T-helper 9 cell (primary cell): Measurements from ENCODE around the gene ARPC1A.
"Not testable (repeated sequence)": the region's sequence is repeated elsewhere in the genome, so short reads cannot be mapped to it uniquely, and the experiment has no call there.

Experiments used
- DNase-seq: peaks from one replicate; pipeline ENCODE4 v3.0.0-alpha.2; 2020

The ARPC1A gene

GRCh38 chr7:99322659-99323058 lies 3.0 kb upstream of the ARPC1A start:
- not testable (repeated sequence) for DNase-seq

GRCh38 chr7:99324559-99324958 lies 1.1 kb upstream of the ARPC1A start:
- no peak for DNase-seq

- DNase-seq, result no peak
These were observed 651 bp upstream of the ARPC1A start for GRCh38 chr7:99325001-99325493.

GRCh38 chr7:99326408-99326782 lies 697 bp downstream of the ARPC1A start:
- DNase-seq, result no peak

- DNase-seq, result not testable (repeated sequence)
These were observed 4.7 kb downstream of the ARPC1A start for GRCh38 chr7:99330314-99330961.

- DNase-seq, result no peak
These were observed 5.3 kb downstream of the ARPC1A start for GRCh38 chr7:99331002-99331401.

GRCh38 chr7:99339595-99339994 lies 13.9 kb downstream of the ARPC1A start:
- DNase-seq, result no peak

- DNase-seq, result no peak
These were observed 15.0 kb downstream of the ARPC1A start for GRCh38 chr7:99340659-99341058.

- DNase-seq, result no peak
These were observed 18.5 kb downstream of the ARPC1A start for GRCh38 chr7:99344061-99344647.

GRCh38 chr7:99350641-99351040 lies 24.9 kb downstream of the ARPC1A start:
- DNase-seq, result not testable (repeated sequence)

GRCh38 chr7:99352247-99352646 lies 26.5 kb downstream of the ARPC1A start:
- DNase-seq, result no peak

GRCh38 chr7:99355098-99355497 lies 29.4 kb downstream of the ARPC1A start:
- DNase-seq, result no peak

GRCh38 chr7:99357701-99358490 lies 32.2 kb downstream of the ARPC1A start:
- DNase-seq, result no peak

- not testable (repeated sequence) for DNase-seq
These were observed 32.8 kb downstream of the ARPC1A start for GRCh38 chr7:99358521-99358920.

- no peak for DNase-seq
These were observed 33.9 kb downstream of the ARPC1A start for GRCh38 chr7:99359465-99360154.

GRCh38 chr7:99362801-99363200 lies 37.1 kb downstream of the ARPC1A start:
- DNase-seq, result no peak

GRCh38 chr7:99363286-99363685 lies 37.6 kb downstream of the ARPC1A start:
- DNase-seq, result no peak

GRCh38 chr7:99365318-99366141 lies 39.8 kb downstream of the ARPC1A start:
- peak; percentile 64 for DNase-seq

- no peak for DNase-seq
These were observed 40.9 kb downstream of the ARPC1A start for GRCh38 chr7:99366646-99367045.

GRCh38 chr7:99368750-99369389 lies 43.2 kb downstream of the ARPC1A start:
- no peak for DNase-seq

- DNase-seq, result no peak
These were observed 44.2 kb downstream of the ARPC1A start for GRCh38 chr7:99369767-99370391.
